ENCODE results near the gene LAMA3. TPM values are rescaled to one million over a fixed set of nuclear protein-coding genes. Genes with fewer than 3 reads are reported as not detected.
A peak's percentile ranks its signal among the peaks of the same experiment; 100 is the strongest.

LAMA3 gene
- total RNA-seq, 1 donor from 2014 or later: 1.9 TPM

DNA sequence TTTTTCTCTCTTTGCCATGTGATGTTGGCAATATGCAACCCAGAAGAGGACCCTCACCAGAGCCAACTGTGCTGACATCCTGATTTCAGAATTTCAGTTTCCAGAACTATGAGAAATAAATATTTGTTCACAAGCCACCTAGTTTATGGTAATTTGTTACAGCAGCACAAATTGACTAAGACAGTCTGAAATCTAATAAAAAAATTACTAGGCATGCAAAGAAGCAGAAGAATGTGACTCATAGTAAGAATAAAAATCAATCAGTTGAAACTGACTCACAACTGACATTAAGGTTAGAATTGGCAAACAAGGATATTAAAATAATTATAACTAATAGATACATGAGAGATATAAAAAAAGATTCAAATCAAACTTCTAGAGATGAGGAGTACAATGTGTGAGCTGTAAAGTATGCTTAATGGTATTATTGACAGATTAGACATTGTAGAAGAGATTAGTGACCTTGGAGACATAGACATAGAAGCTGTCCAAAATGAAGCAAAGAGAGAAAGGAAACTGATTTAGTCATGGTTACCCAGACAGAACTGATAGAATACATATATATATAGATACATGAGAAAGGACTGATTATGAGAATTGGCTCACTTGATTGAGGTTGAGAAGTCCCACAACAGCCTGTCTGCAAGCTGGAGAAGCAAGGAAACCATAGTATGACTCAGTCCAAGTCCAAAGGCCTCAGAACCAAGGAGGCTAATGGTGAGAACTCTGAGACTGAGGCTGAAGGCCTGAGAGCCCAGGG lies 297.5 kb downstream of the LAMA3 start:
- H3K27me3 Mint-ChIP-seq (ENCODE audit: low read depth): peaks cover 7% of the 10 kb centered on the region
- no peak overlapping the region for H3K27ac Mint-ChIP-seq (ENCODE audit: unreplicated experiment)
- H3K36me3 Mint-ChIP-seq (ENCODE audit: low read depth): no peaks in the 10 kb centered on the region
- H3K4me1 Mint-ChIP-seq (ENCODE audit: low read depth): peaks cover 12% of the 10 kb centered on the region
- no peak for DNase-seq (ENCODE audit: low spot score)
- no peaks in the 10 kb centered on the region for H3K9me3 Mint-ChIP-seq (ENCODE audit: low read depth)
- TF ChIP-seq, protein P1, sequence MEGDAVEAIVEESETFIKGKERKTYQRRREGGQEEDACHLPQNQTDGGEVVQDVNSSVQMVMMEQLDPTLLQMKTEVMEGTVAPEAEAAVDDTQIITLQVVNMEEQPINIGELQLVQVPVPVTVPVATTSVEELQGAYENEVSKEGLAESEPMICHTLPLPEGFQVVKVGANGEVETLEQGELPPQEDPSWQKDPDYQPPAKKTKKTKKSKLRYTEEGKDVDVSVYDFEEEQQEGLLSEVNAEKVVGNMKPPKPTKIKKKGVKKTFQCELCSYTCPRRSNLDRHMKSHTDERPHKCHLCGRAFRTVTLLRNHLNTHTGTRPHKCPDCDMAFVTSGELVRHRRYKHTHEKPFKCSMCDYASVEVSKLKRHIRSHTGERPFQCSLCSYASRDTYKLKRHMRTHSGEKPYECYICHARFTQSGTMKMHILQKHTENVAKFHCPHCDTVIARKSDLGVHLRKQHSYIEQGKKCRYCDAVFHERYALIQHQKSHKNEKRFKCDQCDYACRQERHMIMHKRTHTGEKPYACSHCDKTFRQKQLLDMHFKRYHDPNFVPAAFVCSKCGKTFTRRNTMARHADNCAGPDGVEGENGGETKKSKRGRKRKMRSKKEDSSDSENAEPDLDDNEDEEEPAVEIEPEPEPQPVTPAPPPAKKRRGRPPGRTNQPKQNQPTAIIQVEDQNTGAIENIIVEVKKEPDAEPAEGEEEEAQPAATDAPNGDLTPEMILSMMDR (IDR thresholded peaks at IDR 0.05): no peak
- H3K4me3 Mint-ChIP-seq (ENCODE audit: unreplicated experiment): no peak overlapping the region

DNA sequence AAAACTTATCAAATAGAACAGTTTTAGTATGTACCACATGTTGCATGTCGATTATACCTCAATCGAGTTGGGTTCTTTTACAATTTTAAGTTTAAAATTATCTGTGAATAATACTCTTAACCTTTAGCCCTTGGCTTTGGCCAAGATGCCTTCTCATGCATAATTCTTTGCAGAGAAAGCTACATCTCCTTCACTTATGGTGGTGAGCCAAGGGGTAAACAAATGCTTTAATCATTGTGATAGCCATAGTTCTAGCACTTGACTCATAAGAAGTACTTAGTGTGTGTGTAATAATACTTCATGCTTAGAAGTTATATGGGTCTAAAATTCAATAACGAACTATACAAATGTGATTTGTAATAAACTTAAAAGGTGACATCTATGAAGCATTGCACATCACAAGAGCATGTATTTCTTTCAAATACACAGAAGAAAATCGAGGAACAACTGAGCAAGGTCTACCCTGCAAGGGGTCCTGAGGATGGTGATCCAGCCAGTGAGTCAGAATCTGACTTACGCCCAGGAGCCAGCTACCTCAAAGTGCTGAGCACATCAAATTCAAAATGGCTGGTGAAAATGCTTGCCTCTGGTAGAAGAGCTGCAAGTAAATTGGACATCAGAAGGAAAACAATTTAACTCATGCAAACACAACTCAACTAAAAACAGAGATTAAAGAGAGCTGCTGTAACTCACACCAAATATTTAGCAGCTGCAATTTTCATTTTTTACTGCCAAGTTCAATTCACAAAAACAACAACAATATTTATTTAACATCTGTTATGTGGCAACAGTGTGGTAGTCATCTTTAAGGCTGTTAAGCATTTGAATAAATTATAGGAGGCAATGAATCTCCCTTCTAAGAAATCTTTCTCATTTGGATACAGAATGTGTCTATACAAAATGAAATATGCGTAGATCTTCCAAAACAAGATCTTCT lies 301.5 kb downstream of the LAMA3 start:
- TF ChIP-seq, protein P1 (IDR thresholded peaks at IDR 0.05): no peak
- DNase-seq (ENCODE audit: low spot score): no peak
- H3K4me3 Mint-ChIP-seq (ENCODE audit: unreplicated experiment): no peak overlapping the region
- H3K4me1 Mint-ChIP-seq (ENCODE audit: low read depth): peaks cover 7% of the 10 kb centered on the region
- H3K27ac Mint-ChIP-seq (ENCODE audit: unreplicated experiment): no peak overlapping the region
- peaks cover 5% of the 10 kb centered on the region for H3K27me3 Mint-ChIP-seq (ENCODE audit: low read depth)
- no peaks in the 10 kb centered on the region for H3K9me3 Mint-ChIP-seq (ENCODE audit: low read depth)
- H3K36me3 Mint-ChIP-seq (ENCODE audit: low read depth): no peaks in the 10 kb centered on the region

DNA sequence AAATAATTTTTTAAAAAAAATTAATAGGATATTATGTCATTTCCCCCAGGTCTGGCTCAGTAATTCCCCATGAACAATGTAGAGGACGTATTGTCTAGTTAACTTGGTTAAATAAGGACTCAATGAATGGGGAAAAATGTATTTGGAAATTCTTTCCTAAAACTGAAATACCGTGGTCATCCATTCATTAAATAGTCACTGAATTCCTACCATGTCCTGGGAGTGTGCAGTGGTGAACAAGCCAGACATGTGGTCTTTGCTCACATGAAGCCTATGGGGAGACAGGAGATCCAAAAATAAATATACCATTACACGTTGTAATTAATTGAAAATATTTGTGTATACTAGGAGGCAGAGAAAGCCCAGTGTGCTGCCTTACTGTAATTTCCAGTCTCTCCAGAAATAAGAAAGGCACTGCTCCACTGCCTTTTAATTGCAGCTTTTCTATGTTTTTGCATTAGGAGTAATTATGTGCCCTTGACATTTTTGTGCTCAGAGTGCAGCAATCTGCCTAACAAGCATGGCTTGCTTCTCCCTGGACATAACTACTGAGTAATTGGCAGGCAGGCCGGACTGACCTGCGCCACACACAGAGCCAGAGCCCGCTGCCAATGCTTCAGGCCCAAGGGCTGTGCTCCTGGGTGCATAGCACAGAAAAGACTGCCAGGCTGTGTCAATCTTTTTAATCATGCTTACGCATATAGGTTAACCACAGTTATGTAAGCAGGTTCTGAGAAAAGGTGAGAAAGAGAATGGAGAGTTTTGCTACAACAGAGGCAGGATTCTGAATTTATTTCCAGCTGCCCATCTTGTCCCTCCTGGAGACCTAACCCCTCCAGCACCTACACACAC lies 303.1 kb downstream of the LAMA3 start:
- no peak for DNase-seq (ENCODE audit: low spot score)
- Mint-ChIP-seq H3K4me1 (ENCODE audit: low read depth) (peaks cover 7% of the 10 kb centered on the region), H3K36me3 (ENCODE audit: low read depth) (no peaks in the 10 kb centered on the region), H3K27ac (ENCODE audit: unreplicated experiment) (peak overlapping the region; percentile 12), H3K4me3 (ENCODE audit: unreplicated experiment) (no peak overlapping the region), H3K9me3 (ENCODE audit: low read depth) (no peaks in the 10 kb centered on the region), H3K27me3 (ENCODE audit: low read depth) (peaks cover 5% of the 10 kb centered on the region)
- TF ChIP-seq, protein P1 (IDR thresholded peaks at IDR 0.05): no peak

GRCh38 chr18:23992941-23993280 lies 303.7 kb downstream of the LAMA3 start:
- TF ChIP-seq, protein P1 (IDR thresholded peaks at IDR 0.05): no peak
- Mint-ChIP-seq H3K9me3 (ENCODE audit: low read depth) (no peaks in the 10 kb centered on the region), H3K27ac (ENCODE audit: unreplicated experiment) (no peak overlapping the region), H3K4me1 (ENCODE audit: low read depth) (peaks cover 7% of the 10 kb centered on the region), H3K36me3 (ENCODE audit: low read depth) (no peaks in the 10 kb centered on the region), H3K27me3 (ENCODE audit: low read depth) (peaks cover 5% of the 10 kb centered on the region), H3K4me3 (ENCODE audit: unreplicated experiment) (no peak overlapping the region)
- no peak for DNase-seq (ENCODE audit: low spot score)

Data from chondrocyte (in vitro differentiated cells).